T-cell (primary cell): ENCODE data around the gene KCND1. TPM values are rescaled to one million over a fixed set of nuclear protein-coding genes. Genes with fewer than 3 reads are reported as not detected.

Experiments used
- ATAC-seq, 4 experiments: fragments of 200-7000 bp in 3 of 4; fragments of 150-1000 bp in 1 of 4; cut with Tn5 transposase; replicated peaks in 1 of 4; 1 replicate in 3 of 4; 2 replicates in 1 of 4; pipeline ENCODE4 v1.10.0; 2021; ENCODE audit warnings: moderate library complexity in 3 of 4, mild to moderate bottlenecking in 2 of 4, moderate number of reproducible peaks in 1 of 4
- CTCF ChIA-PET, 2 donors: fragments of 300-600 bp; sonication (Branson Sonifier 250); formaldehyde crosslinking; loops; one replicate each; lab custom pipeline; 2022; ENCODE audit warnings: antibody characterized with exemption in 2 of 2; lab: Charles Lee
- POLR2A ChIA-PET, 2 donors: fragments of 300-600 bp; sonication (Branson Sonifier 250); formaldehyde crosslinking; loops; one replicate each; lab custom pipeline; 2022; ENCODE audit warnings: antibody characterized with exemption in 2 of 2; lab: Charles Lee
- DNase-seq, 35 experiments: peaks; one replicate each; pipeline versions ENCODE4 v3.0.0 to v3.0.0-alpha.2; 2013 to 2023
- H3K27ac ChIP-seq: one replicate; pipeline ENCODE4 v1.5.1; 2013; ENCODE audit warnings: low read length
- H3K27me3 ChIP-seq, 2 experiments: replicated peaks in 1 of 2; 1 replicate in 1 of 2; 2 replicates in 1 of 2; pipeline versions ENCODE4 v1.6.1 to v1.7.0; 2013; ENCODE audit warnings: low read length in 1 of 2, mixed read lengths in 1 of 2; ENCODE audit not compliant: control insufficient read depth in 2 of 2, insufficient read depth in 2 of 2; ENCODE audit errors: extremely low read depth in 1 of 2
- H3K36me3 ChIP-seq, 2 donors: 1 replicate in 1 of 2; 2 replicates in 1 of 2; pipeline versions ENCODE4 v1.6.1 to v1.7.0; 2013; ENCODE audit warnings: low read length in 1 of 2; ENCODE audit not compliant: control insufficient read depth in 2 of 2, insufficient read depth in 1 of 2; ENCODE audit errors: extremely low read depth in 1 of 2
- H3K4me1 ChIP-seq, 2 experiments: 1 replicate in 1 of 2; 2 replicates in 1 of 2; pipeline versions ENCODE4 v1.6.1 to v1.7.0; 2013; ENCODE audit warnings: low read length in 2 of 2, mixed read lengths in 1 of 2; ENCODE audit not compliant: insufficient read depth in 2 of 2, control insufficient read depth in 1 of 2; ENCODE audit errors: extremely low read depth in 1 of 2
- H3K4me3 ChIP-seq, 2 donors: 1 replicate in 1 of 2; 2 replicates in 1 of 2; pipeline versions ENCODE4 v1.5.1 to v1.7.0; 2013; ENCODE audit warnings: mild to moderate bottlenecking in 2 of 2, low read length in 1 of 2, moderate library complexity in 1 of 2; ENCODE audit not compliant: control insufficient read depth in 1 of 2; ENCODE audit errors: extremely low read depth in 1 of 2
- H3K9me3 ChIP-seq: 2 replicates; pipeline ENCODE4 v1.7.0; 2013
- H3K27ac Mint-ChIP-seq, 2 donors: one replicate each; pipeline ENCODE4 v1.8.0; 2020 to 2021; ENCODE audit warnings: mild to moderate bottlenecking in 2 of 2, mixed read lengths in 2 of 2
- H3K27me3 Mint-ChIP-seq, 2 donors: one replicate each; pipeline ENCODE4 v1.8.0; 2021 to 2022; ENCODE audit warnings: mixed read lengths in 2 of 2
- H3K36me3 Mint-ChIP-seq: one replicate; pipeline ENCODE4 v1.8.0; 2021; ENCODE audit warnings: mixed read lengths
- H3K4me1 Mint-ChIP-seq, 3 donors: one replicate each; pipeline ENCODE4 v1.8.0; 2020 to 2022; ENCODE audit warnings: mixed read lengths in 3 of 3, mild to moderate bottlenecking in 1 of 3
- H3K4me3 Mint-ChIP-seq, 3 donors: one replicate each; pipeline ENCODE4 v1.8.0; 2020 to 2022; ENCODE audit warnings: mild to moderate bottlenecking in 3 of 3, mixed read lengths in 3 of 3, moderate library complexity in 3 of 3
- H3K9me3 Mint-ChIP-seq, 3 donors: one replicate each; pipeline ENCODE4 v1.8.0; 2020 to 2022; ENCODE audit warnings: mixed read lengths in 3 of 3
- WGBS: methylation state at CpG from one replicate; pipeline ENCODE4 v1.1.5; 2013; ENCODE audit warnings: missing lambda C conversion rate; ENCODE audit not compliant: insufficient coverage; 5-methylcytosine and 5-hydroxymethylcytosine counted together
- total RNA-seq, 35 experiments: library from RNA in 6 of 35; stranded (reverse) in 6 of 35; fragments of 120-200 nt in 1 of 35; gene quantifications; one replicate each; pipeline versions ENCODE4 v1.2.1 to v1.2.4 and lab custom pipeline; 2013 to 2026

Gene KCND1
- total RNA-seq, 5 donors from 2014 or later (not counting 1 experiment from before 2014, with no cell fraction given): 0.85 to 3.7 (median 2.6) TPM

- no peaks in the 10 kb centered on the region for H3K9me3 ChIP-seq
- ATAC-seq: peak; percentile 46 to 58 (median 48)
- Mint-ChIP-seq H3K9me3 (no peaks in the 10 kb centered on the region), H3K4me1 (peaks cover 6 to 22% (median 18%) of the 10 kb centered on the region in 3 donors), H3K27me3 (peaks cover 0 to 11% of the 10 kb centered on the region in 2 donors), H3K27ac (no peak overlapping the region), H3K4me3 (peak overlapping the region; percentile 28 to 58 (median 57)), H3K36me3 (peaks cover 14% of the 10 kb centered on the region)
- H3K36me3 ChIP-seq: peaks cover 0 to 20% of the 10 kb centered on the region in 2 donors
- peaks cover 0 to 8% of the 10 kb centered on the region in 2 experiments for H3K27me3 ChIP-seq
- peak overlapping the region; percentile 27 to 53 for H3K4me3 ChIP-seq
- CTCF ChIA-PET: interaction anchor here in 1 of 2 donors (0.7 kb wide), 1 partner anchor 71 kb away, joined by 4 read pairs; no protein-coding TSS in a partner anchor
- DNase-seq: peak in 19 of 35 experiments; percentile 1 to 52 (median 19)
- WGBS: 59% methylated on average over 5 of the region's 13 CpGs
- POLR2A ChIA-PET: interaction anchor here in 1 of 2 donors (1.0 kb wide), 1 partner anchor 14 kb away, joined by 3 read pairs; no protein-coding TSS in a partner anchor
- peaks cover 2 to 16% of the 10 kb centered on the region in 2 experiments for H3K4me1 ChIP-seq
- H3K27ac ChIP-seq: no peak overlapping the region
These were observed 848 bp upstream of the KCND1 start for GRCh38 chrX:48972220-48973164.

- H3K4me3 ChIP-seq: no peak overlapping the region
- Mint-ChIP-seq H3K27me3 (peaks cover 0 to 8% of the 10 kb centered on the region in 2 donors), H3K36me3 (peaks cover 4% of the 10 kb centered on the region), H3K27ac (no peak overlapping the region), H3K9me3 (no peaks in the 10 kb centered on the region), H3K4me3 (no peak overlapping the region), H3K4me1 (peaks cover 6 to 22% (median 18%) of the 10 kb centered on the region in 3 donors)
- DNase-seq: no peak
- peaks cover 2 to 16% of the 10 kb centered on the region in 2 experiments for H3K4me1 ChIP-seq
- no peak for ATAC-seq
- ChIA-PET CTCF (no interaction called here), POLR2A (no interaction called here)
- 100% methylated on average over 12 of the region's 28 CpGs for WGBS
- H3K27me3 ChIP-seq: peaks cover 0 to 8% of the 10 kb centered on the region in 2 experiments
- H3K9me3 ChIP-seq: no peaks in the 10 kb centered on the region
- H3K27ac ChIP-seq: no peak overlapping the region
- H3K36me3 ChIP-seq: peaks cover 0 to 4% of the 10 kb centered on the region in 2 donors
These were observed 2.2 kb downstream of the KCND1 start for GRCh38 chrX:48969471-48969870.

- DNase-seq (no peak), ATAC-seq (no peak)
- Histone ChIP-seq H3K4me1 (peaks cover 2 to 16% of the 10 kb centered on the region in 2 experiments), H3K36me3 (no peaks in the 10 kb centered on the region), H3K9me3 (no peaks in the 10 kb centered on the region), H3K27me3 (peaks cover 0 to 8% of the 10 kb centered on the region in 2 experiments), H3K27ac (no peak overlapping the region), H3K4me3 (no peak overlapping the region)
- H3K36me3 Mint-ChIP-seq: peaks cover 4% of the 10 kb centered on the region
- H3K4me1 Mint-ChIP-seq: peaks cover 6 to 24% (median 17%) of the 10 kb centered on the region in 3 donors
- no peaks in the 10 kb centered on the region for H3K9me3 Mint-ChIP-seq
- ChIA-PET CTCF (no interaction called here), POLR2A (interaction anchor here in 1 of 2 donors (1.0 kb wide), 1 partner anchor 10 kb away, joined by 3 read pairs; no protein-coding TSS in a partner anchor)
- H3K4me3 Mint-ChIP-seq: no peak overlapping the region
- peaks cover 0 to 7% of the 10 kb centered on the region in 2 donors for H3K27me3 Mint-ChIP-seq
- WGBS: no CpG with 5 or more reads among the region's 1 CpG
- no peak overlapping the region for H3K27ac Mint-ChIP-seq
These were observed 3.3 kb downstream of the KCND1 start for GRCh38 chrX:48968377-48968776.

GRCh38 chrX:48966796-48967579 is 4.7 kb downstream of the KCND1 start:
- no peak for DNase-seq
- Mint-ChIP-seq H3K36me3 (no peaks in the 10 kb centered on the region), H3K4me1 (peaks cover 2 to 12% (median 3%) of the 10 kb centered on the region in 3 donors), H3K4me3 (no peak overlapping the region), H3K27ac (no peak overlapping the region), H3K27me3 (no peaks in the 10 kb centered on the region), H3K9me3 (no peaks in the 10 kb centered on the region)
- ATAC-seq: no peak
- Histone ChIP-seq H3K9me3 (no peaks in the 10 kb centered on the region), H3K36me3 (no peaks in the 10 kb centered on the region), H3K27ac (no peak overlapping the region), H3K4me3 (no peak overlapping the region), H3K27me3 (peaks cover 0 to 6% of the 10 kb centered on the region in 2 experiments), H3K4me1 (peaks cover 0 to 9% of the 10 kb centered on the region in 2 experiments)
- POLR2A ChIA-PET: no interaction called here
- WGBS: 89% methylated on average over 3 of the region's 15 CpGs
- CTCF ChIA-PET: no interaction called here

GRCh38 chrX:48965959-48966358 is 5.7 kb downstream of the KCND1 start:
- WGBS: 97% methylated on average over 7 of the region's 14 CpGs
- Histone ChIP-seq H3K36me3 (no peaks in the 10 kb centered on the region), H3K4me1 (no peaks in the 10 kb centered on the region), H3K4me3 (no peak overlapping the region), H3K9me3 (no peaks in the 10 kb centered on the region), H3K27me3 (peaks cover 0 to 2% of the 10 kb centered on the region in 2 experiments), H3K27ac (no peak overlapping the region)
- H3K27ac Mint-ChIP-seq: no peak overlapping the region
- ChIA-PET POLR2A (no interaction called here), CTCF (interaction anchor here in 1 of 2 donors (0.6 kb wide), 1 partner anchor 189 kb away, joined by 3 read pairs; no protein-coding TSS in a partner anchor)
- H3K4me1 Mint-ChIP-seq: peaks cover 0 to 8% (median 0%) of the 10 kb centered on the region in 3 donors
- ATAC-seq: no peak
- no peak overlapping the region for H3K4me3 Mint-ChIP-seq
- H3K27me3 Mint-ChIP-seq: no peaks in the 10 kb centered on the region
- no peaks in the 10 kb centered on the region for H3K9me3 Mint-ChIP-seq
- no peak for DNase-seq
- no peaks in the 10 kb centered on the region for H3K36me3 Mint-ChIP-seq
